ENCODE measurements around the gene KLF15.

Gene KLF15

GRCh38 chr3:126340943-126341754, 16.1 kb downstream of the KLF15 start:
- TF ChIP-seq GATA3 (IDR thresholded peaks at IDR 0.05; ENCODE audit: low read depth, low read length) (no peak), GATA2 (IDR thresholded peaks at IDR 0.05; ENCODE audit: low read depth, low read length) (no peak)

DNA sequence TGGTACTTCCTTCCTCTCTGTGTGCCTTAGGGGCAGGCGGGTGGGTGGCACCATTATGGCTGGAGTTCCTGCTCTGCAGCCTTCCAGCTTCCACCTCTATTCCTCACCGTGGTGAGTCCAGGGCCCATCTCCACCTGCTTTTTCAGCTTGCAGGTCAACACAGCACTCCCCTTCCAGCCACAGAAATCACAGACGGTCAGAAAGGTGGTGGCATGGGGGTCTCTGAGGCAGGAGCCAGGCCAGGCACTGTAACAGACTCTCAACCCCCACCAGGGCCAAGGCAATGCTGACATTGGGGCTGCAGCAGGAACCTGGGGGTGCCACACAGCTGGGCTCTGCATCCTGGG, 16.6 kb downstream of the KLF15 start:
- TF ChIP-seq GATA3 (IDR thresholded peaks at IDR 0.05; ENCODE audit: low read depth, low read length): no peak
- TF ChIP-seq GATA2 (IDR thresholded peaks at IDR 0.05; ENCODE audit: low read depth, low read length): no peak

GRCh38 chr3:126340081-126340511, 17.1 kb downstream of the KLF15 start:
- TF ChIP-seq GATA2 (IDR thresholded peaks at IDR 0.05; ENCODE audit: low read depth, low read length): no peak
- no peak for TF ChIP-seq GATA3 (IDR thresholded peaks at IDR 0.05; ENCODE audit: low read depth, low read length)

DNA sequence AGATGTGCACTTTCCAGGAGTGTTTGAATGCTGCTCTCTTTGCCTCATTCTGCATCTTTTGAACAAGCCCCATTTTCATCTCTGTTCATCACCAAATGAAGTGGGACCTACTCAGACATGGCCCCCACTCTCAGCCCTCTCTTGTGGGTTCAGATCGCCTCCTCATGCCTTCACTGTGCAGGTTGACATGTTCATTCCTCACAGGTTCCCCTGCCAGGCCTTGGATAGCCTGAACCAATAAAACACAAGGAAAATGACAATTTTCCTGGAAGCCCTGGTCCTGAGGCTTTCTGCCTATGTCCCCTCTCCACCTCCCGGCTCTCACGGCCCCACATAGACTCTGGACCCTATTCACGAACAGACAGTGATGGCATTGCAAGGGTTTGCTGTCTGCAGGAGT, 17.7 kb downstream of the KLF15 start:
- TF ChIP-seq GATA2 (IDR thresholded peaks at IDR 0.05; ENCODE audit: low read depth, low read length) (no peak), GATA3 (IDR thresholded peaks at IDR 0.05; ENCODE audit: low read depth, low read length) (no peak)

DNA sequence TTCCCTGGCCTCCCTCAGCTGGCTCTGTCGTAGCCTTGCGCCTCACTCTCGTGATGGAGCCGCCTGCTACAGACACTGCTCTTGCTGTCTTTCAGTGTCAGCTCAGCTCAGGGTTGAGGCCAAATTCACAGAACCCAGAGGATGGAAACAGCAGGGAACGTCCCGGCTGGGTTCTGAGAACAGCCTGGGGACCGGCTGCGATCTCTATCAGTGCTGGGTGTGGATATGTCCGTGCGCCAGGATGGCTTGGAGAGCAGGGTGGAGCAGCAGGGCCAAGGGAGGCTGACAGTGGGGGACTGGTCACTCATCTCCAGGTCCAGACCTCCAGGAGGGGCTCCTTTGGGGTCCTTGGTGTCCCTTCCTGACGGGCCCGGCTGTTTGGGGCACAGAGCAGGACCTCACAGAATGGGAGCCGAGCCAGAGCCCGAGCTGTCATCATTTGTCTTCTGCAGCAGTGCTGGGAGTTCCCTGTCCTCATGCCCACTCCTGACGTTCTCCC, 18.4 kb downstream of the KLF15 start:
- no peak for TF ChIP-seq GATA3 (IDR thresholded peaks at IDR 0.05; ENCODE audit: low read depth, low read length)
- TF ChIP-seq GATA2 (IDR thresholded peaks at IDR 0.05; ENCODE audit: low read depth, low read length): peak; percentile 88

DNA sequence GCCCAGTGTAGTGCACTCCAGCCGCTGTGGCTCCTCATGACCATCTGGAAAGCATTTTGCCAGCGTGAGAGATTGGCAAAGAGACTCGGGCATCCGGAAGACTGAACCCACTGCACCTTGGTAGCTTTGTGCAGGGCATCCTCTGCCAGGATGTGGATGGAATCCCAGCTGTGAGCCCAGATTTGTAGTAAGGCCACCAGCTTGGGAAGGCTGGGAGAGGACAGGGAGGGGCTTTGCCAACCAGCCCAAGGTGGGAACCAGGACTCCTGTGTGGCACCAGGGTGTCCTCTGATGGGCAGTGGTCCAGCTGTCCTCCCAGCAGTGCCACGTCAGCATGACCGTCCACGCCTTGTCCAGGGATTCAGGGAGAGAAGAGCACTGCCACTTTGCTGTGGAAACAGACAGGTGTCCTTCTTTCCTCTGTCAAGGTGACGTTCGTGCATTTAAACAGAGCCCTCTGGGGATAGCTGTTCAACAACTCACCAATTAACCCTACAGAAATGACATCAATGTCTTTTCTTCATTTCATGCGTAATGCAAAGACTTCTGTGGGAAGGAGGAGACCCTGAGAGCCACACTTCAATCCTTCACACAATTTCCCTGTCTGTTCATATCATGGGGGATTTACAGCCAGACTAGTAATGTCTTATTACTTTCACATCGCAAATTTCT, 19.1 kb downstream of the KLF15 start:
- TF ChIP-seq GATA3 (IDR thresholded peaks at IDR 0.05; ENCODE audit: low read depth, low read length) (no peak), GATA2 (IDR thresholded peaks at IDR 0.05; ENCODE audit: low read depth, low read length) (no peak)

GRCh38 chr3:126329927-126330725, 27.1 kb downstream of the KLF15 start:
- no peak for TF ChIP-seq GATA3 (IDR thresholded peaks at IDR 0.05; ENCODE audit: low read depth, low read length)
- no peak for TF ChIP-seq GATA2 (IDR thresholded peaks at IDR 0.05; ENCODE audit: low read depth, low read length)

DNA sequence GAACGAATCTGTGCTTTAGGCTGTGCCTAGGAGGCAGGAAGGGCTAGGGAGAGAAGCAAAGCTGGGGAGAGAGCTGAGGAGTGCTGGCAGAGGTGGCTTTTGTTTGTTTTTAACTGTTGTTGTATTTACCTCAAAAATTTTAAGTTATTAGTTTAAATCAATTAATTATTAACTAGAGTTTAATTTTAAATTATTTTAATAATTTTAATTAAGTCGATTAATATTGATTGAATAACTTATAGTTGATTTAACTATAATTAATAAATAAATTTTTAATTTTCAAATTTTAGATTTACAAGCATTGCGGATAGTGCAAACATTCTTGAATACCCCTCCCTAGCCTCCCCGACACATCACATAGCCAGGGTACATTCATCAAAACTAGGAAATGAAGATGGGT, 30.6 kb downstream of the KLF15 start:
- TF ChIP-seq GATA2 (IDR thresholded peaks at IDR 0.05; ENCODE audit: low read depth, low read length): no peak
- no peak for TF ChIP-seq GATA3 (IDR thresholded peaks at IDR 0.05; ENCODE audit: low read depth, low read length)

DNA sequence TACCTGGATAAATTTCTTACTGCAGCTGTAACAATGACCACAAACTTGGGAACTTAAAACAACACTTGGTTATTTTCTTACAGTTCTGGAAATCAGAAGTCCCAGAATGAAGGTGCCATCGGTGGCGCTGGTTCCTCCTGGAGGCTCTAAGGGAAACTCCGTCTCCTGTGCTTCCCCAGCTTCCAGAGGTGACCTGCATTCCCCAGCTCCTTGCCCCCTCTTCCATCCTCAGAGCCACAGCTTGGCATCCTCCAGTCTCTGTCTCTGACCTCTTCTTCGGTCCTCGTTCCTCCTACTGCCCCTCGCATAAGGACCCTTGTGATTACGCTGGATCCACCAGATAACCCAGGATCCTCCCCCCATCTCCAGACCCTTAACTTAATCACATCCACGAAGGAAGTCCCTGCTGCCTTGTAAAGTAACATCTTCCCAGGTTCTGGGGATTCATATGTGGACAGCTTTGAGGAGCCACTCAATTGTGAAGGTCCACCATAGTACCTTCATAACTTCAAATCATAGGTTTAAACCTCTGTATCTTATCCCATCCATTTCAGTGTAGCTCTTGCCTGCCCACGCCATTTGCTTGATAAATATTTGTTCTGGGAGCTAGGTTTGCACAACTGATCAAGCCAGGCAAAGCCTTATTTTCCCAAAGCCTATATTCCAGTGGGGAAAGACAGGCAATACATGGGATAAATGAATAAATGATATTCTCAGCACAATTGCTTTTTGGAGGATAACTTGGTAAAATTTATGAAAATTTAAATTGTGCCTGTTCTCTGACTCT, 34.8 kb downstream of the KLF15 start:
- TF ChIP-seq GATA3 (IDR thresholded peaks at IDR 0.05; ENCODE audit: low read depth, low read length) (no peak), GATA2 (IDR thresholded peaks at IDR 0.05; ENCODE audit: low read depth, low read length) (no peak)

DNA sequence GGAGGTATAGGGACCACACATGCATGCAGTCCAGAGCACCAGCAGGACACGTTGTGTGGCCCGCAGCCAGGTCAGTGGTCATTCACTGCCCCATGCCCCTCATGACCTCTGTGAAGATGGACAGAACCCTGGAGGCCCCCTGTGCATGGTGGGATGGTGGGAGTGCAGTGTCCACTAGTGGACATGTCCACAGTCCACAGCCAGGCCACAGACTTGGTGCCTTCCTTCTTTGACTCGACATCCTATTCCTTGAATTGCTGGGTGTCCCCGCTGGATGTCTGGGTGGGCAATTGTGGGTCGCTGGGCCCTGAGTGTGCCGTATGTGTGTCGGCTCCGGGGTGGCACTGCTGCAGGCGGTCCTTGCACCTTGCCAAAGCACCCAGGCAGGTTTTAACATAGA, 35.7 kb downstream of the KLF15 start:
- no peak for TF ChIP-seq GATA3 (IDR thresholded peaks at IDR 0.05; ENCODE audit: low read depth, low read length)
- no peak for TF ChIP-seq GATA2 (IDR thresholded peaks at IDR 0.05; ENCODE audit: low read depth, low read length)

- TF ChIP-seq GATA3 (IDR thresholded peaks at IDR 0.05; ENCODE audit: low read depth, low read length): no peak
Observed at GRCh38 chr3:126320517-126321293, 36.5 kb downstream of the KLF15 start.

DNA sequence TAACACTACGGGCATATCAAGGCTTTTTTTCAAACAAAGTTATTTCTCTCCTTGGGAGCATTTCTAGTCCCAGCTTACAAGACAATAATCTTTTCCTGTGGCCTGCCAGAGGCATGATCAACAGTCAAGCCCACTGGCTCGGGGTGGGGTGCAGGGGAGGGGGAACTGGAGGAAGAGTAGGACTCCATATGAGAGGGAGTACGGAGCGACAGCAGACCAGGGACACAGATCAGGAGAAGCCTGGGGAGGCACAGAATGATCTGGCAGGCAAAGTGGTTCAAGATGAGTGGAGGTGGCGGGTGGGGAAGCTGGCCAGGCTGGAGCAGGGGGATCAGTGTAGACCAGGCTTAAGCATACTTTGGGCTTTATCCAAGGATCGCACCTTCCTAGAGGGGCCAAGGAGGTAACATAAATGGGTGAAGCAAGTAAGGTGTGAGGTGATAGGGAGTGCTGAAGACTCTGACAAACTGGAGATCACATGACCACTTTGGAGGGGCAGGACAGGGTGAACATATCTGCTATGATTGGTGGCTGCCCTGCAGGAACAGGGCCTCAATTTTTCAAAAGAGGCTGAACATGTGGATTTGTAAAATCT, 37.4 kb downstream of the KLF15 start:
- TF ChIP-seq GATA3 (IDR thresholded peaks at IDR 0.05; ENCODE audit: low read depth, low read length) (no peak), GATA2 (IDR thresholded peaks at IDR 0.05; ENCODE audit: low read depth, low read length) (no peak)
